Measurements from ENCODE around the gene DIS3L.
"Not testable (repeated sequence)": the region's sequence is repeated elsewhere in the genome, so short reads cannot be mapped to it uniquely, and the experiment has no call there.

Gene DIS3L

GRCh38 chr15:66323312-66323928, 30.1 kb downstream of the DIS3L start:
- DNase-seq = no peak

GRCh38 chr15:66326051-66326450, 32.7 kb downstream of the DIS3L start:
- no peak for DNase-seq

GRCh38 chr15:66327736-66328135, 34.4 kb downstream of the DIS3L start:
- DNase-seq = no peak

GRCh38 chr15:66328771-66329170, 35.4 kb downstream of the DIS3L start:
- no peak for DNase-seq

- DNase-seq = not testable (repeated sequence)
Observed at GRCh38 chr15:66348530-66348929, 55.2 kb downstream of the DIS3L start.

- no peak for DNase-seq
Observed at GRCh38 chr15:66356077-66356358, 62.6 kb downstream of the DIS3L start.

GRCh38 chr15:66356359-66357236, 63.2 kb downstream of the DIS3L start, which contains the start of gene TIPIN:
TSS of gene TIPIN (minus strand) at chr15:66356685. CDS start at chr15:66352947, 3,738 bp downstream.
- peak; percentile 45 to 71 for DNase-seq

- no peak for DNase-seq
Observed at GRCh38 chr15:66359740-66360139, 66.4 kb downstream of the DIS3L start.

GRCh38 chr15:66361745-66362460, 68.5 kb downstream of the DIS3L start:
- DNase-seq = not testable (repeated sequence)

- DNase-seq = no peak
Observed at GRCh38 chr15:66362776-66363175, 69.4 kb downstream of the DIS3L start.

- DNase-seq = no peak
Observed at GRCh38 chr15:66364944-66365528, 71.7 kb downstream of the DIS3L start.

- DNase-seq = no peak
Observed at GRCh38 chr15:66369773-66370651, 76.6 kb downstream of the DIS3L start.

GRCh38 chr15:66374179-66374578, 80.8 kb downstream of the DIS3L start:
- DNase-seq = no peak

- no peak for DNase-seq
Observed at GRCh38 chr15:66378814-66379430, 85.6 kb downstream of the DIS3L start.

GRCh38 chr15:66381376-66381775, 88.0 kb downstream of the DIS3L start:
- DNase-seq = not testable (repeated sequence)

All from cerebellar nuclear complex (tissue), 1 donor.